Measurements from ENCODE around the gene GPC5. TPM values are rescaled to one million over a fixed set of nuclear protein-coding genes. Genes with fewer than 3 reads are reported as not detected.

GPC5 gene
- total RNA-seq, 1 experiment from 2014 or later: not detected

GRCh38 chr13:92761710-92762109 is 1363.3 kb downstream of the GPC5 start:
- no peaks in the 10 kb centered on the region for H3K36me3 ChIP-seq
- no peak for DNase-seq
- peaks cover 20% of the 10 kb centered on the region for H3K9me3 ChIP-seq
- H3K4me3 ChIP-seq: no peak overlapping the region
- H3K27me3 ChIP-seq: no peaks in the 10 kb centered on the region

GRCh38 chr13:92767468-92767867 is 1369.0 kb downstream of the GPC5 start:
- no peaks in the 10 kb centered on the region for H3K27me3 ChIP-seq
- H3K4me3 ChIP-seq: no peak overlapping the region
- DNase-seq: no peak
- no peaks in the 10 kb centered on the region for H3K36me3 ChIP-seq
- H3K9me3 ChIP-seq: no peaks in the 10 kb centered on the region

- Histone ChIP-seq H3K27me3 (no peaks in the 10 kb centered on the region), H3K9me3 (no peaks in the 10 kb centered on the region), H3K36me3 (no peaks in the 10 kb centered on the region), H3K4me3 (no peak overlapping the region)
- DNase-seq: no peak
These were observed 1370.2 kb downstream of the GPC5 start for GRCh38 chr13:92768602-92769001.

- no peak for DNase-seq
- H3K27me3 ChIP-seq: no peaks in the 10 kb centered on the region
- no peaks in the 10 kb centered on the region for H3K36me3 ChIP-seq
- no peak overlapping the region for H3K4me3 ChIP-seq
- no peaks in the 10 kb centered on the region for H3K9me3 ChIP-seq
These were observed 1370.6 kb downstream of the GPC5 start for GRCh38 chr13:92769046-92769445.

GRCh38 chr13:92775658-92776057 is 1377.2 kb downstream of the GPC5 start:
- H3K4me3 ChIP-seq: no peak overlapping the region
- no peaks in the 10 kb centered on the region for H3K36me3 ChIP-seq
- no peaks in the 10 kb centered on the region for H3K27me3 ChIP-seq
- no peaks in the 10 kb centered on the region for H3K9me3 ChIP-seq
- no peak for DNase-seq

GRCh38 chr13:92781965-92782690 is 1383.7 kb downstream of the GPC5 start:
- no peaks in the 10 kb centered on the region for H3K36me3 ChIP-seq
- H3K4me3 ChIP-seq: no peak overlapping the region
- no peaks in the 10 kb centered on the region for H3K27me3 ChIP-seq
- H3K9me3 ChIP-seq: no peaks in the 10 kb centered on the region
- no peak for DNase-seq

- peak; percentile 11 for DNase-seq
- H3K36me3 ChIP-seq: no peaks in the 10 kb centered on the region
- H3K4me3 ChIP-seq: no peak overlapping the region
These were observed 1404.4 kb downstream of the GPC5 start for GRCh38 chr13:92802776-92803175.

GRCh38 chr13:92804346-92804745 is 1405.9 kb downstream of the GPC5 start:
- DNase-seq: peak; percentile 51
- Histone ChIP-seq H3K27me3 (no peaks in the 10 kb centered on the region), H3K9me3 (peaks cover 2% of the 10 kb centered on the region; the same call in 1 of the 2 replicates), H3K4me3 (no peak overlapping the region), H3K36me3 (no peaks in the 10 kb centered on the region)

More at GRCh38 chr13:92802776-92803175, 1404.4 kb downstream of the GPC5 start:
- Histone ChIP-seq H3K9me3 (peaks cover 2% of the 10 kb centered on the region; the same call in 1 of the 2 replicates), H3K27me3 (no peaks in the 10 kb centered on the region)

- Histone ChIP-seq H3K9me3 (peaks cover 2% of the 10 kb centered on the region; the same call in 1 of the 2 replicates), H3K36me3 (no peaks in the 10 kb centered on the region), H3K4me3 (no peak overlapping the region), H3K27me3 (no peaks in the 10 kb centered on the region)
- no peak for DNase-seq
These were observed 1406.5 kb downstream of the GPC5 start for GRCh38 chr13:92804926-92805325.

- Histone ChIP-seq H3K36me3 (no peaks in the 10 kb centered on the region), H3K27me3 (no peaks in the 10 kb centered on the region), H3K9me3 (peaks cover 2% of the 10 kb centered on the region; the same call in 1 of the 2 replicates), H3K4me3 (peak overlapping the region; percentile 14; the same call in 1 of the 2 replicates)
- DNase-seq: no peak
These were observed 1407.3 kb downstream of the GPC5 start for GRCh38 chr13:92805766-92806165.

- DNase-seq: no peak
- peaks cover 4% of the 10 kb centered on the region for H3K9me3 ChIP-seq
- peak overlapping the region; percentile 14; the same call in 1 of the 2 replicates for H3K4me3 ChIP-seq
- H3K36me3 ChIP-seq: no peaks in the 10 kb centered on the region
- H3K27me3 ChIP-seq: no peaks in the 10 kb centered on the region
These were observed 1407.8 kb downstream of the GPC5 start for GRCh38 chr13:92806215-92806614.

GRCh38 chr13:92807353-92807752 is 1408.9 kb downstream of the GPC5 start:
- H3K4me3 ChIP-seq: no peak overlapping the region
- peak; percentile 75 for DNase-seq

GRCh38 chr13:92807966-92808365 is 1409.5 kb downstream of the GPC5 start:
- Histone ChIP-seq H3K27me3 (no peaks in the 10 kb centered on the region), H3K36me3 (no peaks in the 10 kb centered on the region), H3K9me3 (peaks cover 12% of the 10 kb centered on the region), H3K4me3 (no peak overlapping the region)
- DNase-seq: no peak

More at GRCh38 chr13:92807353-92807752, 1408.9 kb downstream of the GPC5 start:
- no peaks in the 10 kb centered on the region for H3K27me3 ChIP-seq
- H3K36me3 ChIP-seq: no peaks in the 10 kb centered on the region
- peaks cover 10% of the 10 kb centered on the region for H3K9me3 ChIP-seq

- H3K36me3 ChIP-seq: no peaks in the 10 kb centered on the region
- no peak for DNase-seq
- H3K9me3 ChIP-seq: no peaks in the 10 kb centered on the region; the same call in 1 of the 2 replicates
- H3K4me3 ChIP-seq: no peak overlapping the region
- no peaks in the 10 kb centered on the region for H3K27me3 ChIP-seq
These were observed 1422.9 kb downstream of the GPC5 start for GRCh38 chr13:92821324-92821723.

- Histone ChIP-seq H3K27me3 (no peaks in the 10 kb centered on the region), H3K9me3 (no peaks in the 10 kb centered on the region), H3K4me3 (no peak overlapping the region), H3K36me3 (no peaks in the 10 kb centered on the region)
- DNase-seq: no peak
These were observed 1424.6 kb downstream of the GPC5 start for GRCh38 chr13:92823059-92823458.

- no peak overlapping the region for H3K4me3 ChIP-seq
- no peaks in the 10 kb centered on the region for H3K27me3 ChIP-seq
- H3K36me3 ChIP-seq: no peaks in the 10 kb centered on the region
- H3K9me3 ChIP-seq: no peaks in the 10 kb centered on the region
- DNase-seq: no peak
These were observed 1427.6 kb downstream of the GPC5 start for GRCh38 chr13:92825938-92826596.

- Histone ChIP-seq H3K27me3 (no peaks in the 10 kb centered on the region), H3K36me3 (no peaks in the 10 kb centered on the region), H3K9me3 (no peaks in the 10 kb centered on the region), H3K4me3 (no peak overlapping the region)
- DNase-seq: no peak
These were observed 1429.1 kb downstream of the GPC5 start for GRCh38 chr13:92827503-92827902.

- Histone ChIP-seq H3K4me3 (no peak overlapping the region), H3K36me3 (no peaks in the 10 kb centered on the region), H3K9me3 (no peaks in the 10 kb centered on the region), H3K27me3 (no peaks in the 10 kb centered on the region)
- no peak for DNase-seq
These were observed 1431.5 kb downstream of the GPC5 start for GRCh38 chr13:92829930-92830329.

Data from MG63 (cell line).